Measurements from ENCODE around the gene PSMD11. TPM values are rescaled to one million over a fixed set of nuclear protein-coding genes. Genes with fewer than 3 reads are reported as not detected.

The PSMD11 gene
- total and polyA plus RNA-seq, 4 donors, result 47.8 to 87.9 (median 67.6) TPM

DNA sequence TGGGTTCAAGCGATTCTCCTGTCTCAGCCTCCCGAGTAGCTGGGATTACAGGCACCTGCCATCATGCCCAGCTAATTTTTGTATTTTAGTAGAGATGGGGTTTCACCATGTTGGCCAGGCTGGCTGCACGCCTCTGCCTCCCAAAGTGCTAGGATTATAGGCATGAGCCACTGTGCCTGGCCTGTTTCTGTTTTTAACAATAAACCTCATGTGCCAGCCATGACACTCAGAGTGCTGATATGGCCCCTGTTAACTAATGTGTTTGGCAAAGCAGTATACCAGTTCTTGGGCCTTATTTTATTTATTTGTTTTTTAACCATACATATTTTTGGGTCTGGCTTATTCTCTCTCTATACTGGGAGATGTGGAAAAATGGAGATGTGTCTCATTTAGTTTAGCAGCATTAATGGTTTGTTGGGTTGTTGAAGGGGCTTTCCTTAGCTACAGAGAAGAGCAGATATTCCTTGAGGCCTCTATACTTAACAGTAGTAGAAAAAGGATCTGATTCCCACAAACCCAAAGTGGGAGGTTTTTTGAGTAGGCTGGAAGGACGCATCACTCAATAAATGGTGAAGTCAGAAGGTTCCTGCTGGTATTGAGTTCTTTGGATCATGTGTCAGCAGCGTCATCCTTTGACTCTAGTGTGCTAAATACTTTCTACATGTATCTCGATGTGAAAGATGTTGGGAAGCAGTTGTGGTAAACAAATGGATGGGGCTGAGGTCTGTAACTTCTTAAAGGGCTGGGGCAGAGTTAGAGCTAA is 26.3 kb downstream of the PSMD11 start:
- TF ChIP-seq, protein P1, sequence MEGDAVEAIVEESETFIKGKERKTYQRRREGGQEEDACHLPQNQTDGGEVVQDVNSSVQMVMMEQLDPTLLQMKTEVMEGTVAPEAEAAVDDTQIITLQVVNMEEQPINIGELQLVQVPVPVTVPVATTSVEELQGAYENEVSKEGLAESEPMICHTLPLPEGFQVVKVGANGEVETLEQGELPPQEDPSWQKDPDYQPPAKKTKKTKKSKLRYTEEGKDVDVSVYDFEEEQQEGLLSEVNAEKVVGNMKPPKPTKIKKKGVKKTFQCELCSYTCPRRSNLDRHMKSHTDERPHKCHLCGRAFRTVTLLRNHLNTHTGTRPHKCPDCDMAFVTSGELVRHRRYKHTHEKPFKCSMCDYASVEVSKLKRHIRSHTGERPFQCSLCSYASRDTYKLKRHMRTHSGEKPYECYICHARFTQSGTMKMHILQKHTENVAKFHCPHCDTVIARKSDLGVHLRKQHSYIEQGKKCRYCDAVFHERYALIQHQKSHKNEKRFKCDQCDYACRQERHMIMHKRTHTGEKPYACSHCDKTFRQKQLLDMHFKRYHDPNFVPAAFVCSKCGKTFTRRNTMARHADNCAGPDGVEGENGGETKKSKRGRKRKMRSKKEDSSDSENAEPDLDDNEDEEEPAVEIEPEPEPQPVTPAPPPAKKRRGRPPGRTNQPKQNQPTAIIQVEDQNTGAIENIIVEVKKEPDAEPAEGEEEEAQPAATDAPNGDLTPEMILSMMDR (IDR thresholded peaks at IDR 0.05; ENCODE audit: control extremely low read depth, extremely low read depth), result no peak
- Histone ChIP-seq H3K27me3 (ENCODE audit: control insufficient read depth in 3 of 3, insufficient read depth in 3 of 3, low read length in 2 of 3) (no peaks in the 10 kb centered on the region), H3K4me1 (ENCODE audit: control insufficient read depth in 5 of 5, insufficient read depth in 5 of 5, low read length in 5 of 5) (peaks cover 0 to 9% (median 0%) of the 10 kb centered on the region in 5 donors), H3K9me3 (ENCODE audit: control insufficient read depth in 4 of 4, insufficient read depth in 3 of 4, low read length in 3 of 4) (no peaks in the 10 kb centered on the region), H3K36me3 (ENCODE audit: control insufficient read depth in 4 of 4, insufficient read depth in 4 of 4, low read length in 4 of 4) (peaks cover 42 to 54% (median 52%) of the 10 kb centered on the region in 4 donors), H3K27ac (ENCODE audit: low read depth in 1 of 2, low read length in 1 of 2) (no peak overlapping the region), H3K9ac (ENCODE audit: insufficient read depth in 1 of 2, low read length in 2 of 2) (no peak overlapping the region), H3K4me3 (no peak overlapping the region)
- WGBS, 2 donors, result 93 to 97% methylated on average over 6 of the region's 6 CpGs
- DNase-seq, result no peak
- ATAC-seq (ENCODE audit: insufficient read depth, low FRiP score), result no peak

DNA sequence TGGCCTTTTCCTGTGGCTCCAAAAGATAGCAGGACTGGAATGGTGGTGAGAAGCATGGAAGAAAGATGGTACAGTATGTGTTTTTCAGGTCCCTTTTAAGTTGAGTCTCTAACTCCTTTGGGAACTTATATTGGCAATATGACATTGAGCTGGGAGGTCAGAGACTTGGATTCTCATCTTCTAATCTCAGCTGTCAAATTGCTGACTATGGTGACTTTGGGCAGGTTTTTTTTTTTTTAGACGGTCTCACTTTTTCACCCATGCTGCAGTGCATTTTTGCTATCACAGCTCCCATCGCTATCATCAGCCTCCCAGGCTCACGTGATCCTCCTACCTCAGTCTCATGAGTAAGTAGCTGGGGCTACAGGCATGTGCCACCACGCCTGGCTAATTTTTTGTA is 27.3 kb downstream of the PSMD11 start:
- Histone ChIP-seq H3K4me3 (no peak overlapping the region), H3K9ac (ENCODE audit: insufficient read depth in 1 of 2, low read length in 2 of 2) (no peak overlapping the region), H3K9me3 (ENCODE audit: control insufficient read depth in 4 of 4, insufficient read depth in 3 of 4, low read length in 3 of 4) (no peaks in the 10 kb centered on the region), H3K27me3 (ENCODE audit: control insufficient read depth in 3 of 3, insufficient read depth in 3 of 3, low read length in 2 of 3) (no peaks in the 10 kb centered on the region), H3K4me1 (ENCODE audit: control insufficient read depth in 5 of 5, insufficient read depth in 5 of 5, low read length in 5 of 5) (peaks cover 0 to 9% (median 0%) of the 10 kb centered on the region in 5 donors), H3K36me3 (ENCODE audit: control insufficient read depth in 4 of 4, insufficient read depth in 4 of 4, low read length in 4 of 4) (peaks cover 46 to 64% (median 58%) of the 10 kb centered on the region in 4 donors), H3K27ac (ENCODE audit: low read depth in 1 of 2, low read length in 1 of 2) (no peak overlapping the region)
- TF ChIP-seq, protein P1 (IDR thresholded peaks at IDR 0.05; ENCODE audit: control extremely low read depth, extremely low read depth), result no peak
- DNase-seq (no peak), ATAC-seq (ENCODE audit: insufficient read depth, low FRiP score) (no peak)
- 96 to 99% methylated on average over 4 of the region's 4 CpGs for WGBS, 2 donors

DNA sequence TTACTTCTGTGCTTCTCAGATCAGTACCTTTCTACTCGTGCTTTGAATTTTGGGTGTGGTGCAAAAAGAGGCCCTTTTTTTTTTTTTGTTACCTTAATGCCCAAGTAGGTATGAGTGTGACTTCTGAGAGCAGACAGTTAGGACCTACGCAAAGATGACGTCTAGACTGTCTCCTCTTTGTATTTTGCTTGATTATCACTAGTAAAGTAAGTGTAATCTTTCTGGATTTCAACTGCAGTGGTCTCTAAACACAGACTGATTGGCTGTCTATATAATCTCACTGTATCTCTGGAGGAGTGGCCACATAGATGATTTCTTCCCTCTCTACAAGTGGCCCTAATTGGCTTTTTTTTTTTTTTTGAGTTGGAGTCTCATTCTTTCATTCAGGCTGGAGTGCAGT is 30.9 kb downstream of the PSMD11 start:
- TF ChIP-seq, protein P1 (IDR thresholded peaks at IDR 0.05; ENCODE audit: control extremely low read depth, extremely low read depth), result no peak
- Histone ChIP-seq H3K4me1 (ENCODE audit: control insufficient read depth in 5 of 5, insufficient read depth in 5 of 5, low read length in 5 of 5) (peaks cover 0 to 9% (median 0%) of the 10 kb centered on the region in 5 donors), H3K36me3 (ENCODE audit: control insufficient read depth in 4 of 4, insufficient read depth in 4 of 4, low read length in 4 of 4) (peaks cover 47 to 73% (median 61%) of the 10 kb centered on the region in 4 donors), H3K4me3 (no peak overlapping the region), H3K9me3 (ENCODE audit: control insufficient read depth in 4 of 4, insufficient read depth in 3 of 4, low read length in 3 of 4) (no peaks in the 10 kb centered on the region), H3K9ac (ENCODE audit: insufficient read depth in 1 of 2, low read length in 2 of 2) (no peak overlapping the region), H3K27ac (ENCODE audit: low read depth in 1 of 2, low read length in 1 of 2) (no peak overlapping the region), H3K27me3 (ENCODE audit: control insufficient read depth in 3 of 3, insufficient read depth in 3 of 3, low read length in 2 of 3) (no peaks in the 10 kb centered on the region)
- DNase-seq, result no peak
- 89 to 96% methylated on average over 3 of the region's 3 CpGs for WGBS, 2 donors
- no peak for ATAC-seq (ENCODE audit: insufficient read depth, low FRiP score)

Measured in lung (tissue), 12 donors.